GM12891 (cell line): ENCODE results near the gene HPRT1.

ENCODE experiments used
- POLR2A ChIP-seq: IDR thresholded peaks from 2 replicates; pipeline ENCODE4 v1.6.1; 2011; ENCODE audit warnings: low read depth, low read length, control low read depth
- POLR2AphosphoS5 ChIP-seq: IDR thresholded peaks from 2 replicates; pipeline ENCODE4 v1.6.1; 2011; ENCODE audit warnings: low read depth, low read length, control low read depth
- SPI1 ChIP-seq: IDR thresholded peaks from 2 replicates; pipeline ENCODE4 v1.6.1; 2011; ENCODE audit warnings: low read depth, low read length, control low read depth
- TAF1 ChIP-seq: IDR thresholded peaks from 2 replicates; pipeline ENCODE4 v1.6.1; 2011; ENCODE audit warnings: low read depth, low read length, control low read depth

- no peak for TF ChIP-seq POLR2A
- TF ChIP-seq POLR2AphosphoS5: no peak
- TF ChIP-seq TAF1: no peak
- no peak for TF ChIP-seq SPI1
Measured at GRCh38 chrX:134460862-134461220, 876 bp downstream of the HPRT1 start.
